HepG2 (cell line): Measurements from ENCODE around the gene KAZN. TPM values are rescaled to one million over a fixed set of nuclear protein-coding genes. Genes with fewer than 3 reads are reported as not detected.

Source experiments
- ATAC-seq: fragments of 200-7000 bp; cut with Tn5 transposase; 3 replicates; pipeline ENCODE4 v1.9.1; 2020; ENCODE audit warnings: mild to moderate bottlenecking, moderate library complexity
- BruUV-seq: library from RNA; stranded (reverse); fragments of 400-500 nt; replicated peaks from 2 replicates; lab custom pipeline; 2021; lab: Mats Ljungman, UMichigan
- CTCF ChIA-PET: fragments of 300-600 bp; formaldehyde crosslinking; extraction: SDS; loops from one replicate; lab custom pipeline; 2021; ENCODE audit warnings: low total read pairs, inconsistent platforms, low intra/inter-chr PET ratio; lab: Yijun Ruan, JAX
- POLR2A ChIA-PET: fragments of 350-600 bp; sonication (Branson Sonifier 250); formaldehyde crosslinking; loops from one replicate; lab custom pipeline; 2020; ENCODE audit warnings: antibody characterized with exemption, inconsistent platforms; lab: Yijun Ruan, JAX
- DNase-seq: peaks from one replicate; pipeline ENCODE4 v3.0.0-alpha.2; 2015; ENCODE audit warnings: low spot score
- FAIRE-seq: peaks from 3 replicates; lab custom pipeline; 2011; peaks lifted over from hg19 to GRCh38; lab: Jason Lieb, UNC
- H2AFZ ChIP-seq: one replicate; pipeline ENCODE4 v1.6.1; 2011; ENCODE audit warnings: low read length, inconsistent platforms
- H3K27ac ChIP-seq: fragments of 300-600 bp; 3 replicates; pipeline ENCODE4 v1.8.0; 2011; ENCODE audit warnings: mixed run types, mild to moderate bottlenecking, mixed read lengths, low read length, inconsistent platforms; ENCODE audit not compliant: insufficient read depth; ENCODE audit errors: extremely low read length
- H3K27me3 ChIP-seq, 2 experiments: fragments of 200-600 bp in 1 of 2; 2 replicates in 1 of 2; 3 replicates in 1 of 2; pipeline versions ENCODE4 v1.6.0 to v1.8.0; 2011; ENCODE audit warnings: low read length in 2 of 2, mild to moderate bottlenecking in 2 of 2, moderate library complexity in 2 of 2, inconsistent platforms in 1 of 2; ENCODE audit not compliant: insufficient read depth in 2 of 2, control insufficient read depth in 1 of 2
- H3K36me3 ChIP-seq, 2 experiments: fragments of 200-600 bp in 1 of 2; replicated peaks in 1 of 2; 2 replicates in 1 of 2; 3 replicates in 1 of 2; pipeline versions ENCODE4 v1.5.1 to v1.8.0; 2011; ENCODE audit warnings: low read length in 2 of 2, inconsistent platforms in 1 of 2; ENCODE audit not compliant: insufficient read depth in 2 of 2, control insufficient read depth in 1 of 2
- H3K4me1 ChIP-seq: 2 replicates; pipeline ENCODE4 v1.5.1; 2012; ENCODE audit warnings: low read length, inconsistent platforms; ENCODE audit not compliant: insufficient read depth
- H3K4me2 ChIP-seq: 2 replicates; pipeline ENCODE4 v1.6.0; 2011; ENCODE audit warnings: low read depth, low read length, inconsistent platforms
- H3K4me3 ChIP-seq, 3 experiments: fragments of 200-600 bp in 1 of 3; sonication (generic), shearing (Covaris generic) in 1 of 3; replicated peaks in 1 of 3; 2 replicates each; pipeline ENCODE4 v1.5.1; 2011 to 2016; ENCODE audit warnings: low read length in 3 of 3, inconsistent platforms in 2 of 3, low read depth in 2 of 3, mild to moderate bottlenecking in 2 of 3, control low read depth in 1 of 3, mixed read lengths in 1 of 3; ENCODE audit not compliant: insufficient read depth in 1 of 3
- H3K79me2 ChIP-seq: one replicate; pipeline ENCODE4 v1.6.1; 2011; ENCODE audit warnings: low read length, inconsistent platforms; ENCODE audit not compliant: insufficient read depth
- H3K9ac ChIP-seq: 2 replicates; pipeline ENCODE4 v1.6.0; 2011; ENCODE audit warnings: mild to moderate bottlenecking, low read depth, low read length, inconsistent platforms; ENCODE audit not compliant: insufficient read depth
- H3K9me3 ChIP-seq: 2 replicates; pipeline ENCODE4 v1.5.1; 2012; ENCODE audit warnings: mild to moderate bottlenecking, low read length
- H4K20me1 ChIP-seq: 2 replicates; pipeline ENCODE4 v1.6.0; 2011; ENCODE audit warnings: inconsistent platforms, mild to moderate bottlenecking, low read length, moderate library complexity; ENCODE audit not compliant: insufficient read depth
- ARID5B ChIP-seq: IDR thresholded peaks from 2 replicates; pipeline ENCODE4 v1.4.0; 2020; ENCODE audit warnings: mild to moderate bottlenecking, missing genetic modification reagents
- DR1 ChIP-seq: sonication (generic); formaldehyde crosslinking; IDR thresholded peaks from 2 replicates; pipeline ENCODE4 v1.8.0; 2021; ENCODE audit warnings: mild to moderate bottlenecking, missing genetic modification reagents, inconsistent platforms
- KAT2B ChIP-seq: fragments of 150-350 bp; IDR thresholded peaks from 2 replicates; pipeline ENCODE4 v1.6.1; 2014; ENCODE audit warnings: low read depth, low read length, borderline replicate concordance
- KLF11 ChIP-seq: IDR thresholded peaks from 2 replicates; pipeline ENCODE4 v1.6.1; 2016; ENCODE audit warnings: missing compliant biosample characterization
- MED13 ChIP-seq: sonication (generic); formaldehyde crosslinking; IDR thresholded peaks from 2 replicates; pipeline ENCODE4 v1.5.0; 2020; ENCODE audit warnings: missing genetic modification reagents
- NFRKB ChIP-seq: fragments of 450-650 bp; IDR thresholded peaks from 2 replicates; pipeline ENCODE4 v1.6.1; 2017
- REST ChIP-seq, 2 experiments: IDR thresholded peaks; 2 replicates each; pipeline ENCODE4 v1.6.1; 2011 to 2012; ENCODE audit warnings: low read length in 2 of 2, borderline replicate concordance in 1 of 2, low read depth in 1 of 2, mild to moderate bottlenecking in 1 of 2, moderate library complexity in 1 of 2
- RFX1 ChIP-seq: fragments of 450-650 bp; IDR thresholded peaks from 2 replicates; pipeline ENCODE4 v1.6.1; 2017
- ZMYM4 ChIP-seq: sonication (generic); formaldehyde crosslinking; IDR thresholded peaks from 2 replicates; pipeline ENCODE4 v1.8.1; 2023; ENCODE audit warnings: mild to moderate bottlenecking, missing genetic modification reagents
- ZNF329 ChIP-seq: sonication (generic); formaldehyde crosslinking; IDR thresholded peaks from 2 replicates; pipeline ENCODE4 v1.9.0; 2021; ENCODE audit warnings: low read depth, mild to moderate bottlenecking, missing genetic modification reagents
- ZNF382 ChIP-seq: sonication (generic); formaldehyde crosslinking; IDR thresholded peaks from 2 replicates; pipeline ENCODE4 v1.5.0; 2020; ENCODE audit warnings: missing genetic modification reagents, mild to moderate bottlenecking, borderline replicate concordance
- ZNF781 ChIP-seq: sonication (generic); formaldehyde crosslinking; IDR thresholded peaks from 2 replicates; pipeline ENCODE4 v1.5.1; 2020; ENCODE audit warnings: borderline replicate concordance, mild to moderate bottlenecking, missing genetic modification reagents; ENCODE audit errors: not compliant biosample characterization
- WGBS: methylation state at CpG from one replicate; pipeline ENCODE4 v1.1.6; 2017; ENCODE audit warnings: low lambda C conversion rate; 5-methylcytosine and 5-hydroxymethylcytosine counted together
- in situ Hi-C: cut with HindIII; loops from 2 replicates; pipeline ENCODE4 v1.10.0; 2017; ENCODE audit warnings: low pct_unique_long_range_greater_than_20kb; ENCODE audit not compliant: extremely low pct_ligation_motif_present
- intact Hi-C: fragments of 100-400 bp; cut with micrococcal nuclease; formaldehyde crosslinking; loops from one replicate; pipeline ENCODE4 v1.10.0; 2022; ENCODE audit not compliant: unreplicated experiment
- polyA plus RNA-seq, 8 experiments: library from polyadenylated mRNA; depleted of rRNA in 3 of 8; stranded (reverse) in 7 of 8; unstranded in 1 of 8; fragments of >200 nt; fragmentation: Illumina TruSeq in 4 of 8; extraction: Trizol in 4 of 8; gene quantifications; 2 replicates each; pipeline versions ENCODE4 v1.2.1 to v1.2.3, GENCODE V29; 2011 to 2016; ENCODE audit warnings: low read depth in 4 of 8, missing spikeins in 1 of 8, mixed read lengths in 1 of 8; ENCODE audit not compliant: insufficient read depth in 1 of 8
- total RNA-seq, 5 experiments: library from RNA; depleted of rRNA; stranded (reverse); fragments of >200 nt; fragmentation: Illumina TruSeq; extraction: Trizol; gene quantifications; 2 replicates each; pipeline ENCODE4 v1.2.3, GENCODE V29; 2016; ENCODE audit warnings: low read depth in 1 of 5

The KAZN gene
- total and polyA plus RNA-seq, 2 of the 13 experiments (the other 11 are each of a cell fraction or from before 2014, with no cell fraction given) = 10.4 to 13.5 TPM

GRCh38 chr1:15002325-15002724 lies 403.8 kb downstream of the KAZN start:
- H3K27me3 ChIP-seq = no peaks in the 10 kb centered on the region
- FAIRE-seq = no peak
- CTCF ChIA-PET = no interaction called here

More at GRCh38 chr1:15002325-15002724, 403.8 kb downstream of the KAZN start:
- Histone ChIP-seq H4K20me1 (peaks cover 7% of the 10 kb centered on the region; the same call in 1 of the 2 replicates), H3K4me3 (no peak overlapping the region), H3K4me1 (peaks cover 48% of the 10 kb centered on the region), H3K79me2 (peaks cover 4% of the 10 kb centered on the region), H3K9me3 (no peaks in the 10 kb centered on the region), H3K4me2 (no peak overlapping the region), H3K9ac (no peak overlapping the region), H3K36me3 (peaks cover 3 to 19% of the 10 kb centered on the region in 2 experiments; a peak in 4 of 5 replicates), H2AFZ (no peak overlapping the region), H3K27ac (no peak overlapping the region)
- POLR2A ChIA-PET = no interaction called here
- BruUV-seq = no TSS peak
- TF ChIP-seq ZMYM4 (CRISPR knock-in tag) (no peak), ZNF329 (CRISPR knock-in tag) (no peak), DR1 (no peak), MED13 (CRISPR knock-in tag) (no peak), RFX1 (no peak), ZNF382 (CRISPR knock-in tag) (no peak), KLF11 (no peak), ARID5B (CRISPR knock-in tag) (no peak), REST (IDR thresholded peaks at IDR 0.05; ENCODE audit: borderline replicate concordance in 1 of 2, low read depth in 1 of 2, low read length in 2 of 2) (no peak), NFRKB (no peak), KAT2B (no peak), ZNF781 (no peak)
- DNase-seq (no peak), ATAC-seq (no peak)
- WGBS = 95% methylated on average over 6 of the region's 9 CpGs
- intact Hi-C loops (no loop called here), in situ Hi-C loops (no loop called here)
